Measurements from ENCODE around the gene FADS6.

DNA sequence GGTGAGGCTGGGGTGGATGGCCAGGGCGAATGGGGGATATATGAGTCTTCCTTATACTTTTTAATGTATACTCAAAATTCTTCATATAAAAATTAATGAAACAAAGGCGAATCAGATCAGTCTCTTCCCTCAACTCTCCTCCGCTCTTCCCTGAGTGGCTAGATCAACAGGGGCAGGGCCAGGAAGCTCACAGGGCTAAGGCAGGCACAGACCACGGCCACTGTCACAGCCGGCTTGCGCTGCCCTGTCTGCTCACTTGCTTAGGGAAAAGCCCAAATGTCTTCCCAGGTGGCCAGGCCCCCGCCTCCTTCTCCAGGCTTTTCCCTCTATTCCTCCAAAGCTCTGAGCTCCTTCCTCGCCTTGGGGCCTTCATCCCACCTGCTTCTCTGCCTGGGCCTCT lies 39.8 kb downstream of the FADS6 start:
- TF ChIP-seq, protein P1, sequence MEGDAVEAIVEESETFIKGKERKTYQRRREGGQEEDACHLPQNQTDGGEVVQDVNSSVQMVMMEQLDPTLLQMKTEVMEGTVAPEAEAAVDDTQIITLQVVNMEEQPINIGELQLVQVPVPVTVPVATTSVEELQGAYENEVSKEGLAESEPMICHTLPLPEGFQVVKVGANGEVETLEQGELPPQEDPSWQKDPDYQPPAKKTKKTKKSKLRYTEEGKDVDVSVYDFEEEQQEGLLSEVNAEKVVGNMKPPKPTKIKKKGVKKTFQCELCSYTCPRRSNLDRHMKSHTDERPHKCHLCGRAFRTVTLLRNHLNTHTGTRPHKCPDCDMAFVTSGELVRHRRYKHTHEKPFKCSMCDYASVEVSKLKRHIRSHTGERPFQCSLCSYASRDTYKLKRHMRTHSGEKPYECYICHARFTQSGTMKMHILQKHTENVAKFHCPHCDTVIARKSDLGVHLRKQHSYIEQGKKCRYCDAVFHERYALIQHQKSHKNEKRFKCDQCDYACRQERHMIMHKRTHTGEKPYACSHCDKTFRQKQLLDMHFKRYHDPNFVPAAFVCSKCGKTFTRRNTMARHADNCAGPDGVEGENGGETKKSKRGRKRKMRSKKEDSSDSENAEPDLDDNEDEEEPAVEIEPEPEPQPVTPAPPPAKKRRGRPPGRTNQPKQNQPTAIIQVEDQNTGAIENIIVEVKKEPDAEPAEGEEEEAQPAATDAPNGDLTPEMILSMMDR (conservative IDR thresholded peaks at IDR 0.05; ENCODE audit: low read depth, low read length) = no peak
- no peak for TF ChIP-seq EZH2 (IDR thresholded peaks at IDR 0.05; ENCODE audit: low read length, unreplicated experiment)

Data from PC-3 (cell line).